ENCODE measurements around the gene TAAR5.

The TAAR5 gene

DNA sequence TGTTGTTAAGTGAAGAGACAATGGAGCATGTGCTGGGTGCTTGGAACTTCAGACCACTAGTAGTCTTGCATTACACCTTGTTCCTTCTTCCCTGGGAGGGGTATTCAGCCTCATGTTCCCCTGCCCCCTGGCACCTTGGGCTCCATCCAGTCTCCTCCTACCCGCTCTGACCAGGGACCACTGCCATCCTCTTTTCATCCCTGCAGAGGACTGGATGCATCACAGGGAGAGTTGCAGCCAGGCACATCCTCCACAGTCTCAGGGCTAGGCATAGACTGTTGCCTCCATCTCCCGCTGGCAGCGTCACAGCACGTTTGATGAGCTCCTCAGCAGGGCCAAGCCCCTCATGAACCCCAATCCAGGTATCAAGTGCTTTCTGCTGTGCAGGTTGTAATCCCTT is 38.3 kb downstream of the TAAR5 start:
- Mint-ChIP-seq H3K9me3 (no peaks in the 10 kb centered on the region), H3K4me3 (no peak overlapping the region), H3K27ac (no peak overlapping the region), H3K27me3 (peaks cover 3% of the 10 kb centered on the region), H3K4me1 (ENCODE audit: low read depth) (peaks cover 5% of the 10 kb centered on the region), H3K36me3 (ENCODE audit: low read depth) (no peaks in the 10 kb centered on the region)
- intact Hi-C loops (cut with micrococcal nuclease) = no loop called here

DNA sequence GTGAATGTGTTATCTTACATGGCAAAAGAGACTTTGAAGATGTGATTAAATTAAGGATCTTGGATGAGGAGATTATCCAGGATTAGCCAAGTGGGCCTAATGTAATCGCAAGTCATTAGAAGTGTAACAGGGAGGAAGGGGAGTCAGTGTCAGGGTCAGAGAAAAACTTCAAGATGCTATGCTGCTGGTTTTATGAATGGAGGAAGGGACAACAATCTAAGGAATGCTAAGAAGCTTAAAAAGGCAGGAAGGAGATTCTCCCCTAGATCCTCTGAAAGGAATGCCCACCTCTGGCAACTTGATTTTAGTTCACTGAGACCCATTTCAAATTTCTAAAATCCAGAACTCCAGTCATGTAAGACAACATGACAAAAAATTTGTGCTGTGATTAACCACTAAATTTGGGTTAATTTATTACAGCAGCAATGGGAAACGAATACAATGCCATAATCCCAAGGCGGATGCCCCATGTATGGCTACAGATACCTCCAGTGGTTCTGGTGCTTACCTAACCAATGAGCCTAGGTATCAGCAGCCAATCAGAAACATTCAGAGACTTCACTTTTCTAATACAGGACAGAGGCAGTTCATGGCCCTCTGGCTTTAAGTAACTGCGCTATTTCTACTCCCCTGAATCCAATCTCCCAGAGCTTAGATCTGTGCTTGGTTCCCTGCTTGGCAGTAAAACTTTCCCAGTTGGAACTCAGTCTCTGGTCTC is 40.6 kb downstream of the TAAR5 start:
- no peak overlapping the region for H3K27ac Mint-ChIP-seq
- intact Hi-C loops (cut with micrococcal nuclease) = no loop called here
- peaks cover 3% of the 10 kb centered on the region for H3K27me3 Mint-ChIP-seq
- no peaks in the 10 kb centered on the region for H3K9me3 Mint-ChIP-seq
- peaks cover 5% of the 10 kb centered on the region for H3K4me1 Mint-ChIP-seq (ENCODE audit: low read depth)
- no peaks in the 10 kb centered on the region for H3K36me3 Mint-ChIP-seq (ENCODE audit: low read depth)
- no peak overlapping the region for H3K4me3 Mint-ChIP-seq

DNA sequence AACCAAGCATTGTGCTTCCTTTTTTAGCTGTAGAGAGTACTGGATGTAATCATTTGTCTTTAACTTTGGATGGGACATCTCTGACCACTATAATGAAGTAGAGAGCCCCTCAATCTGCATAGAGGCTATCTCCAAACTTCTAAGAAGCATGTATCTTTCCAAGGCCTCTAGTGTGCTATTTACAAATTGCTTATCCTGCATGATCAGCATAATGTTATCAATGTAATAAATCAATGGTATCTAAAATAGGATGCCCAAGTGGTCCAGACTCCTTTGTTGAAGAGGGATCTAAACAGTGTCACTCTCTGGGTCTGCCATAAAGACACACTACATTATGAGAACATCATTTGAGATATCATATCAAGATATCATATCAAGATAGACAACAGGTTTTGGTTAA is 44.7 kb downstream of the TAAR5 start:
- no peak overlapping the region for H3K27ac Mint-ChIP-seq
- H3K36me3 Mint-ChIP-seq (ENCODE audit: low read depth) = no peaks in the 10 kb centered on the region
- intact Hi-C loops (cut with micrococcal nuclease) = no loop called here
- no peaks in the 10 kb centered on the region for H3K9me3 Mint-ChIP-seq
- H3K4me1 Mint-ChIP-seq (ENCODE audit: low read depth) = peaks cover 5% of the 10 kb centered on the region
- H3K27me3 Mint-ChIP-seq = peaks cover 11% of the 10 kb centered on the region
- H3K4me3 Mint-ChIP-seq = no peak overlapping the region
